ENCODE results near the gene APOBEC3A. TPM values are rescaled to one million over a fixed set of nuclear protein-coding genes. Genes with fewer than 3 reads are reported as not detected.

The APOBEC3A gene
- total RNA-seq, 1 donor from 2014 or later = 0.52 TPM

DNA sequence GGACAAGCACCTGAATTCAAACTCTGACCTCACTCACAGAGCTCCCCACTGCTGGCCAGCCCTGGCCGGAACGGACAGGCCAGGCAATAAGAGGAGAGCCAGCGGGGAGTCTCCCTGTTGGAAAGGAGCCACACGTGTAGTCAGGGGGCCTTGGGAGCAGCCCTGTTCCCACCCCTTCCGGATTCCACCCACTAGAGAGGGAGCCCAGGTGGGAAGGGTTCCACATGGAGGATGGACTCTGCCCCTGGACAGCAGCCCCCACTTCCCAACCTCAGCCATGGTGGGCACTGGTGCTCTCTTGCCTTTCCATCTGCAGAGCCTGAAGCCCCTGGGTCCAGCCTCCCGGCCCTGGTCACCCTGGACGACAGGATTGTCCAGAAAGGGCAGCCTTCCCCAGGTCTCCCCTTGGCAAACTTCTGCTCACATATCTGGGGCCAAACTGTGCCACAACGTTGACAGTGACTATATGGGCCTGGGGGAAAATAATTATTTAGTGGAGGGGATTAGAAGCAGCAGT is 7.5 kb upstream of the APOBEC3A start:
- no peak overlapping the region for H3K4me3 ChIP-seq (ENCODE audit: low read length in 3 of 3)
- H3K27me3 ChIP-seq (ENCODE audit: control insufficient read depth in 3 of 3, insufficient read depth in 3 of 3, low read length in 3 of 3) = peaks cover 25 to 53% (median 44%) of the 10 kb centered on the region in 3 donors
- H3K36me3 ChIP-seq (ENCODE audit: control insufficient read depth in 3 of 3, insufficient read depth in 3 of 3, low read length in 3 of 3) = no peaks in the 10 kb centered on the region

DNA sequence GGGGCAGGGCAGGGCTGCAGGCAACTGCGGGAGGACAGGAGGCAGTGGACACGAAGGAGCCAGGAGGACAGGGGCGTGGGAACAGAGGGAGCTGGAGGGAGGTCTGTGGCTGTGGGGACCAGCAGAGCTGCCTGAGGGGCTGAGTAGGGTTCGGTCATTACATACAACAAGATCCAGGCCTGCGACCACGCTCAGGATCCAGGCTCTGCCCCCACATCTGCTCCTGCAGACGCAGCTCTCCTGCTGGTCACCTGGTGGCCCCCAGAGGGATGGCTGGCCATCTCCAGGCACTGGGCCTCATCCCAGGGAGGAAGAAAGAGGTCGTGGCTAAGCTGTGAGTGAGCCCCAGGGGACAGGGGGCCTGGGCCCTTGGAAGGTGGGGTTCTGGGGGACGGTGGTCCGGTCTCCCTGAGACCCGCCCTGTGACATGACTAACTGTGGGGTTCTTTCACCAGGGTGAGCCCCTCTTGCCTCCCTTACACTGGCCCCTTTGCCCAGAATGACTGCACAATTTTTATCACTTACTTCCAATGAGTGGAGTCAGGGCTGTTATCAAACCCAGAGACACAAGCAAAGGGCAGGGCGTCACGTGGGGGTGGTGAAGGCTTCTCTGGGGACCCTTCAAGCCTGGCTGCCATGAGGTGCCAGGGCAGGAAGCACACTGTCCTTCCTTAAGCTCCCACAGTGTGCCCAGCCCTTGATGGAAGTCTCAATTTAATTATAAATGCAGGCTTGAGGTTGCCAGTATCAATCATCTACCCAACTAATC is 6.7 kb upstream of the APOBEC3A start:
- peaks cover 23 to 51% (median 44%) of the 10 kb centered on the region in 3 donors for H3K27me3 ChIP-seq (ENCODE audit: control insufficient read depth in 3 of 3, insufficient read depth in 3 of 3, low read length in 3 of 3)
- no peak overlapping the region for H3K27ac ChIP-seq (ENCODE audit: low read depth, low read length)
- no peak overlapping the region for H3K4me3 ChIP-seq (ENCODE audit: low read length in 3 of 3)
- no peak overlapping the region for H3K9ac ChIP-seq (ENCODE audit: low read depth in 1 of 3, low read length in 3 of 3)
- no peaks in the 10 kb centered on the region for H3K36me3 ChIP-seq (ENCODE audit: control insufficient read depth in 3 of 3, insufficient read depth in 3 of 3, low read length in 3 of 3)
- no peaks in the 10 kb centered on the region for H3K9me3 ChIP-seq (ENCODE audit: control insufficient read depth in 3 of 3, low read length in 3 of 3)
- no peaks in the 10 kb centered on the region for H3K4me1 ChIP-seq (ENCODE audit: control insufficient read depth in 3 of 3, insufficient read depth in 3 of 3, low read length in 3 of 3)

More for the DNA sequence above, 7.5 kb upstream of the APOBEC3A start:
- Histone ChIP-seq H3K9me3 (ENCODE audit: control insufficient read depth in 3 of 3, low read length in 3 of 3) (no peaks in the 10 kb centered on the region), H3K9ac (ENCODE audit: low read depth in 1 of 3, low read length in 3 of 3) (no peak overlapping the region), H3K27ac (ENCODE audit: low read depth, low read length) (no peak overlapping the region), H3K4me1 (ENCODE audit: control insufficient read depth in 3 of 3, insufficient read depth in 3 of 3, low read length in 3 of 3) (no peaks in the 10 kb centered on the region)

DNA sequence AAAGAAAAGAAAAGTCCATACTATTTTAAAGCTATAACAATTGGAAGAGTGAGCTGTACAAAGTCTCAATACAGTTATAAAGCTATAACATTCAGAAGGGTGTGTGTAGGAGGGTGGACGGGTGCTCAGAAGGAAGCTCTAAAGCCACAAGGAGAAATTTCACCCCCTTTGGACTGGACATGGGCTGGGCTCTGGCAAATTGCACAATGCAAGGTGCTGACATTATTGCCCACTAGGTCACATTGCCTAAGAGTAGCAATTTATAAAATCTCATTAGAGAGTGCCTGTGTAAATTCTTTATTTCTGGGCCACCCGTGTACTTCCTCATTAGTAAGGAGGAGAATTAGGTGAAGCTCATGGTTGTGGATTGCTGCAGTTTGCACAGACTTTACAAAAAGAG is 5.7 kb upstream of the APOBEC3A start:
- Histone ChIP-seq H3K4me3 (ENCODE audit: low read length in 3 of 3) (no peak overlapping the region), H3K27ac (ENCODE audit: low read depth, low read length) (no peak overlapping the region), H3K4me1 (ENCODE audit: control insufficient read depth in 3 of 3, insufficient read depth in 3 of 3, low read length in 3 of 3) (no peaks in the 10 kb centered on the region), H3K27me3 (ENCODE audit: control insufficient read depth in 3 of 3, insufficient read depth in 3 of 3, low read length in 3 of 3) (peaks cover 23 to 49% (median 48%) of the 10 kb centered on the region in 3 donors), H3K36me3 (ENCODE audit: control insufficient read depth in 3 of 3, insufficient read depth in 3 of 3, low read length in 3 of 3) (no peaks in the 10 kb centered on the region), H3K9me3 (ENCODE audit: control insufficient read depth in 3 of 3, low read length in 3 of 3) (no peaks in the 10 kb centered on the region), H3K9ac (ENCODE audit: low read depth in 1 of 3, low read length in 3 of 3) (no peak overlapping the region)

DNA sequence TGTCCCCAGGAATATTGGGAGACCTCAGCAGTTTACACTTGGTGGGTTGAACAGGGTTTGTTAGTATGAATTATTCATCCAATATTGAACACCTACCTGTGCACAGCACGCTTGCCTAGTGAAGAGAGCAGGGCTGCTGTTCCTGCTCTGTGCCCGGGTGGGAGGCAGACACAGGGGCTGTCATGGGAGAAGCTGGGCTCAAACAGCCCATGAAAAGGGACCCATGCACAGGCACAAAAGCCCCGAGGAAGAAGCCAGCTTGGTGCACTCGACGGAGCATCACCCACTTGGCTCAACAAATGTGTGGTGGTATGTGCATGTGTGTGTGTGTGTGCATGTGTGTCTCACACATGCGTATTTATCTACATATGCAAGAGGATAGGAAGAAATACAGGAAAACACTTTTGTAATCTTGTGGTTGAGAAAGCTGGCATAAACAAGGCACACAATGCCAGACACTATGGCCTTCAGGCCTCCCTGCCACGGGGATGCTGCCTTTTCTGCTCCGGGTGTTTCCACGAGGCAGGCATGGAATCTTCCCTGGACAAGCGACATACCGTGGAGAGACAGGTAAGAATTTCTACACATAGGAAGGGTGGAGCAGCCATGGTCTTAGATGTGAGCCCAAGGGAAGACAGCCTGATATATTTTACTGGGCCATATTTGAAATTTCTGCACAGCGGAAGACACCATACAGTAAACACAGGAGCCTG is 5.0 kb upstream of the APOBEC3A start:
- Histone ChIP-seq H3K4me3 (ENCODE audit: low read length in 3 of 3) (no peak overlapping the region), H3K27me3 (ENCODE audit: control insufficient read depth in 3 of 3, insufficient read depth in 3 of 3, low read length in 3 of 3) (peaks cover 21 to 47% (median 45%) of the 10 kb centered on the region in 3 donors), H3K27ac (ENCODE audit: low read depth, low read length) (no peak overlapping the region), H3K4me1 (ENCODE audit: control insufficient read depth in 3 of 3, insufficient read depth in 3 of 3, low read length in 3 of 3) (no peaks in the 10 kb centered on the region), H3K9ac (ENCODE audit: low read depth in 1 of 3, low read length in 3 of 3) (no peak overlapping the region), H3K9me3 (ENCODE audit: control insufficient read depth in 3 of 3, low read length in 3 of 3) (no peaks in the 10 kb centered on the region), H3K36me3 (ENCODE audit: control insufficient read depth in 3 of 3, insufficient read depth in 3 of 3, low read length in 3 of 3) (no peaks in the 10 kb centered on the region)

DNA sequence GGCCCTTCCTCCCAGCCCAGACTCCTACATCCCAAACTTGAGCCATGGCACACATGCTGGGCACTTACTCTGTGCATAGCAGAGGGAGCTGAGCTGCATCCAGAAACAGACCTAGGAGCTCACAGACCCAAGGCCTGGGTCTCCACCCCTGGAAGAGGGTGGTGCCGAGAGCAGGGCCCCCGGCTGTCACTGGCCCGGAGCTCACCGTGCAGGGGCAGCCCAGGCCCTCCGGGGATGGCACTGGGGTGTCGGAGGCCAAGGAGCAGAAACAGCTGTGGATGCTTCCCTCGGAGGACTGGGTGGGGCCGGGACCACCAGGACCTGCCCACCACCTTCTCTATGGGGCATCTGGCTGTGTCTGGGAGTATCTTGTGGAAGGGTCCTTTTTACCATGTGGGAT is 4.3 kb upstream of the APOBEC3A start:
- H3K4me1 ChIP-seq (ENCODE audit: control insufficient read depth in 3 of 3, insufficient read depth in 3 of 3, low read length in 3 of 3) = no peaks in the 10 kb centered on the region
- no peaks in the 10 kb centered on the region for H3K9me3 ChIP-seq (ENCODE audit: control insufficient read depth in 3 of 3, low read length in 3 of 3)
- no peak overlapping the region for H3K27ac ChIP-seq (ENCODE audit: low read depth, low read length)
- no peaks in the 10 kb centered on the region for H3K36me3 ChIP-seq (ENCODE audit: control insufficient read depth in 3 of 3, insufficient read depth in 3 of 3, low read length in 3 of 3)
- no peak overlapping the region for H3K9ac ChIP-seq (ENCODE audit: low read depth in 1 of 3, low read length in 3 of 3)
- no peak overlapping the region for H3K4me3 ChIP-seq (ENCODE audit: low read length in 3 of 3)
- H3K27me3 ChIP-seq (ENCODE audit: control insufficient read depth in 3 of 3, insufficient read depth in 3 of 3, low read length in 3 of 3) = peaks cover 14 to 43% (median 39%) of the 10 kb centered on the region in 3 donors

DNA sequence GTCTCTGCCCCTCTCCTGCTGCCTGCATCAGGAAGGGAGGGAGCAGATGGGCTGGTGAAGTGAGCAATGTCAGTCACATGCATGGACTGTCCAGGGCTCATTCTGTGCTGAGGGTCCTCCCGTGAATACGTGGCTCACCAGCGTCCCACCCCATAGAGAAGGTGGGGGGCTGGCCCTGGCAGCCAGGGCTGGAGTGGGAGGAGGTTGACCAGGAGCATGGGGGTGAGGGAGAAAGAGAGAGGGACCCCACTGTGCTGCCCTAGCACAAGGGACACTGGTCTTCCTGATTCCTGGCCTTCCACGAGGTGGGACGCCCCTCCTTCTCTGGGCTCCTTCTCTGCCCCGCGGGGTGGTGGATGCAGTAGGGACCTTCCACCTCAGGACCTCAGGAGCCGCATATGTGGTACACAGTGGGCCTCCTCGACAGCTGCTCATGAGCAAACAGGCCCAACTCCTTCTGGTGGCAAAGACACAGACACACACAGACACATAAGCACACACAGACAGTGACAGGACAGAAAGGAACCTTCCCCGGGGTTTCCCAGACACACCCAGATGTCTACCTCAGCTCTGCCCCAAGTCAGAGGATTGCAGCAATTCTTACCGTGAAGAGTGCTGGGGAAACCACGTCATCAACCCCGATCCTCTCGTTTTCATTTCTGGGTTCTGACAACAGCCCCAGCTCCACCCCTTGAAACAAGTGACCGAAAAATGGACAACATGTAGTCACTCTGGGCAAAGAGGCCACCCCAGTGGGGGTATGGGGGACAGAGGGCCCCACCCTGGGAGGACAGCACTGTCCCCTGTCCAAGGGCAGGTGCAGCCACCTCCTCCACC is 3.6 kb upstream of the APOBEC3A start:
- Histone ChIP-seq H3K36me3 (ENCODE audit: control insufficient read depth in 3 of 3, insufficient read depth in 3 of 3, low read length in 3 of 3) (no peaks in the 10 kb centered on the region), H3K4me1 (ENCODE audit: control insufficient read depth in 3 of 3, insufficient read depth in 3 of 3, low read length in 3 of 3) (no peaks in the 10 kb centered on the region), H3K9ac (ENCODE audit: low read depth in 1 of 3, low read length in 3 of 3) (peak overlapping the region in 1 of 3 donors; percentile 25), H3K27me3 (ENCODE audit: control insufficient read depth in 3 of 3, insufficient read depth in 3 of 3, low read length in 3 of 3) (peaks cover 11 to 38% (median 36%) of the 10 kb centered on the region in 3 donors), H3K4me3 (ENCODE audit: low read length in 3 of 3) (no peak overlapping the region), H3K27ac (ENCODE audit: low read depth, low read length) (no peak overlapping the region), H3K9me3 (ENCODE audit: control insufficient read depth in 3 of 3, low read length in 3 of 3) (no peaks in the 10 kb centered on the region)

DNA sequence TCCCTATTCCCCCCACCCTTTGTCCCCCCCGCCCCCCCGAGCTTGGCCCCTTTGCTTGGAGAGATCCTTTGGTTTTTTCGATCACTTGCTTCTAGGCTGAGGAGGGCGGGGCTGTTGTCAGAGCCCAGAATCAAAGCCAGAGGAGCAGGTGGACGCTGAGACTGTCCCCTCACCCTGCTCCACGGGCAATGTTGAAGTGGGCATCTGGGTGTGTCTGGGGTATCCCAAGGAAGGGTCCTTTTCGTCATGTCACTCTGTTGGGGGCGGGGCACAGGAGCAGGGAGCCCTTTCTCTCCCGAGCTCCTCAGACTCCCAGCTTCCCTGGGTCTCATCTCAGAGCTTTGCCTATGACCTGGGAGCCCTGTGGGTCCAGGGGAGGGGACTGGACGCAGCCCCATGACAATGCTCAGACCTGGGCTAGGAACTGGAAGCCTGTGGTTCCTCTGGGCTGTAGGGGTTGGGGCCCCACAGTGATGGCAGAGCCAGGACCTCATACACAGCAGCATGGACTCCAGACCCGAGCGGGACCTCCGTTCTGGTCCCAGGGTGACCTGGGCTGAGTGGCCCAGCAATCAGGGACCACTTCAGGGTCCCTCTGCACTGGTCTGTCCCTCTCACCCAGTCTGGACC is 2.9 kb upstream of the APOBEC3A start:
- H3K4me3 ChIP-seq (ENCODE audit: low read length in 3 of 3) = no peak overlapping the region
- no peak overlapping the region for H3K27ac ChIP-seq (ENCODE audit: low read depth, low read length)
- H3K9me3 ChIP-seq (ENCODE audit: control insufficient read depth in 3 of 3, low read length in 3 of 3) = no peaks in the 10 kb centered on the region
- H3K9ac ChIP-seq (ENCODE audit: low read depth in 1 of 3, low read length in 3 of 3) = no peak overlapping the region
- peaks cover 11 to 41% (median 39%) of the 10 kb centered on the region in 3 donors for H3K27me3 ChIP-seq (ENCODE audit: control insufficient read depth in 3 of 3, insufficient read depth in 3 of 3, low read length in 3 of 3)
- no peaks in the 10 kb centered on the region for H3K36me3 ChIP-seq (ENCODE audit: control insufficient read depth in 3 of 3, insufficient read depth in 3 of 3, low read length in 3 of 3)
- H3K4me1 ChIP-seq (ENCODE audit: control insufficient read depth in 3 of 3, insufficient read depth in 3 of 3, low read length in 3 of 3) = no peaks in the 10 kb centered on the region

DNA sequence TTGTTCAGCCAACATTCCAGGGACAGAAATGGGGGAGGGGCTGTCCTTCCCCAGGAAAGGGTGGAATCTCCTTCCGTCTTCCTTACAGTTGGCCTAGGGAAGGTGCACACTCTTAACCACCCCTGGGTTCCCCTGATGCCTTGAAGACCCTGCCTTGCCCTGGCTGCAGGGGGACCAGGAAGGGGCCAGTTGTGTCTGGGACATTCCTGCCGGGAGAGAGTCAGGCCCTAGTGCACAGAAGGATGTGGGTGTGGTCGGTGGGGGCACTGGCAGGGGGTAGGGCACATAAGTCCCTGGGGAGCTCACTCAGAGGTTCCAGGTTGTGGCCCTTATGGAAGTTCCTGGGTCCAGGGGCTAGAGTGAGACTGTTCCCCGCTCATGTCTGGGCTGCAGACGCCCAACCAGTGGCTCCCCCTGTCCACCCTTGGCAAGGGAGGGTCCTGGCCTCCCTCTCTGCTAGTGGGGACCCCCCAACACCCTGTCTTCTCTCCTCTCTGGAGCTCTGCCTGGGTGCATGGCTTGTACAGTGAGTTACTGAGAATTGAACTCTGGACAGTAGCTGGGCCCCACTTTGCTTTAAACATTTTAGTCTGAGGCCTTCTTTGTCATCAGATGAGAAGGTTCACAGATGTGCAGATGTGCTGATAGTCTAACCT is 2.0 kb upstream of the APOBEC3A start:
- Histone ChIP-seq H3K9me3 (ENCODE audit: control insufficient read depth in 3 of 3, low read length in 3 of 3) (no peaks in the 10 kb centered on the region), H3K36me3 (ENCODE audit: control insufficient read depth in 3 of 3, insufficient read depth in 3 of 3, low read length in 3 of 3) (no peaks in the 10 kb centered on the region), H3K4me1 (ENCODE audit: control insufficient read depth in 3 of 3, insufficient read depth in 3 of 3, low read length in 3 of 3) (no peaks in the 10 kb centered on the region), H3K9ac (ENCODE audit: low read depth in 1 of 3, low read length in 3 of 3) (no peak overlapping the region), H3K27ac (ENCODE audit: low read depth, low read length) (no peak overlapping the region), H3K27me3 (ENCODE audit: control insufficient read depth in 3 of 3, insufficient read depth in 3 of 3, low read length in 3 of 3) (peaks cover 11 to 38% (median 33%) of the 10 kb centered on the region in 3 donors), H3K4me3 (ENCODE audit: low read length in 3 of 3) (no peak overlapping the region)

DNA sequence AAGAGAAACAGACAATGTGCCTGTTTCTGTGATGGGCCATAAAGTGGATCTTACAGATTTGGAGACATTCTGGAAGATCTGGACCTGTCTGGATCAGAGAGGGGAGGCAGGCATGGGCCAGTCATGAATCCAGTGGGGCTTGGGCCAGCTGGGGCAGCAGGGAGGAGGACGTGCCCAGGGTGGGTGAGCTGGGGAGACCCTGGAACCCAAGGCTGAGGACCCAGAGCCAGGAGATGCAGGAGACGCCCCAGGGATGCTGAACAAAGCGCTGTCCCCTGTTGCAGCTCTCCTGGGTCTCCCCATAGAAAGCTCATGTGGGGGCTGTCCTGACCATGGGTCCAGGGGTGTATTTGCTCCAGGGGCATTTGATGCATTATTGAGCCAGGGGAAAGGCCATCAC is 1.5 kb upstream of the APOBEC3A start:
- Histone ChIP-seq H3K9ac (ENCODE audit: low read depth in 1 of 3, low read length in 3 of 3) (no peak overlapping the region), H3K36me3 (ENCODE audit: control insufficient read depth in 3 of 3, insufficient read depth in 3 of 3, low read length in 3 of 3) (no peaks in the 10 kb centered on the region), H3K4me3 (ENCODE audit: low read length in 3 of 3) (no peak overlapping the region), H3K4me1 (ENCODE audit: control insufficient read depth in 3 of 3, insufficient read depth in 3 of 3, low read length in 3 of 3) (no peaks in the 10 kb centered on the region), H3K27ac (ENCODE audit: low read depth, low read length) (no peak overlapping the region), H3K9me3 (ENCODE audit: control insufficient read depth in 3 of 3, low read length in 3 of 3) (no peaks in the 10 kb centered on the region), H3K27me3 (ENCODE audit: control insufficient read depth in 3 of 3, insufficient read depth in 3 of 3, low read length in 3 of 3) (peaks cover 11 to 38% (median 28%) of the 10 kb centered on the region in 3 donors)

All from skeletal muscle tissue (tissue), 4 donors.